COLO668 (cell line): Measurements from ENCODE around the gene GAPT.
A peak's percentile ranks its signal among the peaks of the same experiment; 100 is the strongest.

Experiments
- DNase-seq: peaks from one replicate; lab custom pipeline; 2025; ENCODE audit not compliant: unreplicated experiment; lab: John Stamatoyannopoulos, UW

Gene GAPT

GRCh38 chr5:58460732-58461286, 30.4 kb upstream of the GAPT start:
- DNase-seq: peak; percentile 77

GRCh38 chr5:58462154-58462553, 29.1 kb upstream of the GAPT start:
- peak; percentile 1 for DNase-seq

GRCh38 chr5:58462623-58463230, 28.5 kb upstream of the GAPT start:
- peak; percentile 9 for DNase-seq

GRCh38 chr5:58466939-58467338, 24.3 kb upstream of the GAPT start:
- DNase-seq: no peak

GRCh38 chr5:58469896-58470295, 21.3 kb upstream of the GAPT start:
- no peak for DNase-seq

- DNase-seq: no peak
Observed at GRCh38 chr5:58475404-58475803, 15.8 kb upstream of the GAPT start.

GRCh38 chr5:58477760-58478376, 13.4 kb upstream of the GAPT start:
- no peak for DNase-seq

GRCh38 chr5:58481066-58481676, 10.1 kb upstream of the GAPT start:
- DNase-seq: no peak

GRCh38 chr5:58481828-58482227, 9.4 kb upstream of the GAPT start:
- DNase-seq: no peak

GRCh38 chr5:58482536-58482935, 8.7 kb upstream of the GAPT start:
- DNase-seq: no peak

- DNase-seq: no peak
Observed at GRCh38 chr5:58484505-58484904, 6.7 kb upstream of the GAPT start.

- no peak for DNase-seq
Observed at GRCh38 chr5:58486290-58486689, 4.9 kb upstream of the GAPT start.

- no peak for DNase-seq
Observed at GRCh38 chr5:58490402-58491050, 709 bp upstream of the GAPT start.

GRCh38 chr5:58493141-58493540, 1.9 kb downstream of the GAPT start:
- DNase-seq: no peak

- no peak for DNase-seq
Observed at GRCh38 chr5:58496488-58496887, 5.3 kb downstream of the GAPT start.

GRCh38 chr5:58497386-58497785, 6.2 kb downstream of the GAPT start:
- DNase-seq: no peak

GRCh38 chr5:58497921-58498320, 6.7 kb downstream of the GAPT start:
- DNase-seq: no peak

GRCh38 chr5:58498340-58498942, 7.2 kb downstream of the GAPT start:
- peak; percentile 4 for DNase-seq

- DNase-seq: no peak
Observed at GRCh38 chr5:58499231-58499630, 8.0 kb downstream of the GAPT start.

GRCh38 chr5:58499941-58500340, 8.7 kb downstream of the GAPT start:
- no peak for DNase-seq

- DNase-seq: no peak
Observed at GRCh38 chr5:58501778-58502417, 10.7 kb downstream of the GAPT start.
